Breast epithelium (tissue), 4 donors: ENCODE data around the gene MUC6. TPM values are rescaled to one million over a fixed set of nuclear protein-coding genes. Genes with fewer than 3 reads are reported as not detected.

Source experiments
- DNase-seq, 2 donors: peaks; one replicate each; pipeline ENCODE4 v3.0.0-alpha.2; 2019; ENCODE audit warnings: low spot score in 2 of 2
- H3K27ac ChIP-seq, 2 donors: fragments of 200-600 bp; sonication (generic) in 1 of 2; one replicate each; pipeline ENCODE4 v1.5.1; 2016 to 2019; ENCODE audit warnings: mild to moderate bottlenecking in 1 of 2
- H3K27me3 ChIP-seq, 2 donors: fragments of 200-600 bp; sonication (generic) in 1 of 2; one replicate each; pipeline versions ENCODE4 v1.5.1 to v1.6.0; 2017 to 2019; ENCODE audit warnings: control low read depth in 1 of 2, mild to moderate bottlenecking in 1 of 2
- H3K36me3 ChIP-seq: fragments of 200-600 bp; one replicate; pipeline ENCODE4 v1.5.1; 2019
- H3K4me1 ChIP-seq, 2 donors: fragments of 200-600 bp; sonication (generic); one replicate each; pipeline ENCODE4 v1.5.1; 2016 to 2019; ENCODE audit warnings: control low read depth in 1 of 2
- H3K4me3 ChIP-seq, 3 donors: fragments of 200-600 bp; sonication (generic); 1 replicate in 2 of 3; 2 replicates in 1 of 3; pipeline ENCODE4 v1.5.1; 2016 to 2019; ENCODE audit warnings: mild to moderate bottlenecking in 3 of 3, moderate library complexity in 2 of 3
- H3K9me3 ChIP-seq, 2 donors: fragments of 200-600 bp; sonication (generic) in 1 of 2; one replicate each; pipeline ENCODE4 v1.5.1; 2016 to 2019; ENCODE audit warnings: control low read depth in 1 of 2
- POLR2A ChIP-seq: fragments of 450-650 bp; IDR thresholded peaks from one replicate; pipeline ENCODE4 v1.6.1; 2016; ENCODE audit warnings: antibody characterized with exemption, mild to moderate bottlenecking, moderate library complexity
- POLR2AphosphoS5 ChIP-seq, 3 donors: sonication (generic); formaldehyde crosslinking; IDR thresholded peaks; one replicate each; pipeline ENCODE4 v1.6.1; 2017; ENCODE audit warnings: antibody characterized with exemption in 3 of 3
- intact Hi-C: fragments of 100-400 bp; cut with DNase I; formaldehyde crosslinking; loops from one replicate; pipeline ENCODE4 v1.15.1; 2023; ENCODE audit warnings: low total_unique reads
- total RNA-seq, 3 donors: library from RNA; depleted of rRNA; stranded (reverse); fragments of >200 nt; gene quantifications; one replicate each; pipeline ENCODE4 v1.1.0, GENCODE V29; 2016
- TF ChIP-seq, protein P1 (sequence below), 3 donors: fragments of 450-650 bp; IDR thresholded peaks; one replicate each; pipeline ENCODE4 v1.5.1; 2016 to 2017; ENCODE audit warnings: antibody characterized with exemption in 3 of 3, mild to moderate bottlenecking in 3 of 3, moderate library complexity in 3 of 3

Gene MUC6
- total RNA-seq, 3 donors from 2014 or later: 1.3 to 1.9 TPM; not detected in 1

DNA sequence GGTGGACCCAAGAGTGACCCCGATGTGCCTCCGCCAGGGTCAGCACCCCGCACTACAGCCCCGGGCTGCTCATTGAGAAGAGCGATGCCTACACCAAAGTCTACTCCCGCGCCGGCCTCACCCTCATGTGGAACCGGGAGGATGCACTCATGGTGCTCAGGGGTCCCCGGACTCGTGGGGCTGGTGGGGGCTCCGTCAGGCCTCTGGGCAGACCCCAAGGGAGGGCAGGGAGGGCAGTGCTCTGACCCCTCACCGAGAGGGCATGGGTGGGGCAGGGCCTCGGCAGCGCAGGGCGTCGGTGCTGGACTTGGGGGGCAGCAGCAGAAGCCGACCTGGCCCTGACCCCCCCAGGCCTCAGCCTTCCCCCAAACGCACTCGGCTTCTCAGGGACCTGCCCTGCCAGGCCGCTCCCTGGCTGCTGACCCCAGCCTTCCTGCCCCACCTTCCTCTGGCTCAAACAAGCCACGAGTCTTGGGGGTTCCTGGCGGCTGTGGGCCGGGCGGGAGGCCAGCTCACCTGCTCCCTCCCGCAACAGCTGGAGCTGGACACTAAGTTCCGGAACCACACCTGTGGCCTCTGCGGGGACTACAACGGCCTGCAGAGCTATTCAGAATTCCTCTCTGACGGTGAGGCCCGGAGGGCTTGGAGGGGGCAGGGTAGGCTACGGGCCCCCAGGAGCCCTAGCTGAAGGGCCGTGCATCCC lies 41.0 kb upstream of the MUC6 start:
- intact Hi-C loops: no loop called here
- no peak overlapping the region for H3K4me3 ChIP-seq
- H3K27ac ChIP-seq: no peak overlapping the region
- peaks cover 0 to 25% of the 10 kb centered on the region in 2 donors for H3K27me3 ChIP-seq
- no peaks in the 10 kb centered on the region for H3K9me3 ChIP-seq
- peak in 1 of 2 donors; percentile 49 for DNase-seq
- peaks cover 0 to 8% of the 10 kb centered on the region in 2 donors for H3K4me1 ChIP-seq
- no peaks in the 10 kb centered on the region for H3K36me3 ChIP-seq
- TF ChIP-seq, protein P1, sequence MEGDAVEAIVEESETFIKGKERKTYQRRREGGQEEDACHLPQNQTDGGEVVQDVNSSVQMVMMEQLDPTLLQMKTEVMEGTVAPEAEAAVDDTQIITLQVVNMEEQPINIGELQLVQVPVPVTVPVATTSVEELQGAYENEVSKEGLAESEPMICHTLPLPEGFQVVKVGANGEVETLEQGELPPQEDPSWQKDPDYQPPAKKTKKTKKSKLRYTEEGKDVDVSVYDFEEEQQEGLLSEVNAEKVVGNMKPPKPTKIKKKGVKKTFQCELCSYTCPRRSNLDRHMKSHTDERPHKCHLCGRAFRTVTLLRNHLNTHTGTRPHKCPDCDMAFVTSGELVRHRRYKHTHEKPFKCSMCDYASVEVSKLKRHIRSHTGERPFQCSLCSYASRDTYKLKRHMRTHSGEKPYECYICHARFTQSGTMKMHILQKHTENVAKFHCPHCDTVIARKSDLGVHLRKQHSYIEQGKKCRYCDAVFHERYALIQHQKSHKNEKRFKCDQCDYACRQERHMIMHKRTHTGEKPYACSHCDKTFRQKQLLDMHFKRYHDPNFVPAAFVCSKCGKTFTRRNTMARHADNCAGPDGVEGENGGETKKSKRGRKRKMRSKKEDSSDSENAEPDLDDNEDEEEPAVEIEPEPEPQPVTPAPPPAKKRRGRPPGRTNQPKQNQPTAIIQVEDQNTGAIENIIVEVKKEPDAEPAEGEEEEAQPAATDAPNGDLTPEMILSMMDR (IDR thresholded peaks at IDR 0.05): no peak
- TF ChIP-seq POLR2AphosphoS5 (IDR thresholded peaks at IDR 0.05) (no peak), POLR2A (no peak)

DNA sequence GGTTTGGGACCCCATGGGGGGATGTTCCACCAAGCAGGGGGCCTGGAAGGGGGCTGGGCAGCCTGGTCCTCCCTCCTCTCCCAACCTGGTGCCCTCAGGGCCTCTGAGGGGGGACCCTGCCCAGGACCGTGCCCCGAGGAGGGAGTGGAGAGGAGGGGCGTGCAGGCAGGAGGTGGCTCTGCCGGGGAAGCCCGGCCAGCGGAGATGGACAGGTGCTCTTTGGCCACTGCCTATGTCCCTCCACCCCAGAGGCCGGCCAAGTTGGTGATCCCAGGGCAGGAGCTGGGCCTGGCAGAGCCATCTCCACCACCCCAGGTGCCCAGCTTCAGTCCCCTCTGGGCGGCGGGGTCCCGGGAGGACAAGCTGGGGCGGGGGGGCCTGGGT lies 40.5 kb upstream of the MUC6 start:
- Histone ChIP-seq H3K4me3 (no peak overlapping the region), H3K27me3 (peaks cover 0 to 19% of the 10 kb centered on the region in 2 donors), H3K9me3 (no peaks in the 10 kb centered on the region), H3K4me1 (peaks cover 0 to 8% of the 10 kb centered on the region in 2 donors), H3K27ac (no peak overlapping the region), H3K36me3 (no peaks in the 10 kb centered on the region)
- no peak for TF ChIP-seq POLR2AphosphoS5 (IDR thresholded peaks at IDR 0.05)
- intact Hi-C loops: no loop called here
- DNase-seq: no peak

DNA sequence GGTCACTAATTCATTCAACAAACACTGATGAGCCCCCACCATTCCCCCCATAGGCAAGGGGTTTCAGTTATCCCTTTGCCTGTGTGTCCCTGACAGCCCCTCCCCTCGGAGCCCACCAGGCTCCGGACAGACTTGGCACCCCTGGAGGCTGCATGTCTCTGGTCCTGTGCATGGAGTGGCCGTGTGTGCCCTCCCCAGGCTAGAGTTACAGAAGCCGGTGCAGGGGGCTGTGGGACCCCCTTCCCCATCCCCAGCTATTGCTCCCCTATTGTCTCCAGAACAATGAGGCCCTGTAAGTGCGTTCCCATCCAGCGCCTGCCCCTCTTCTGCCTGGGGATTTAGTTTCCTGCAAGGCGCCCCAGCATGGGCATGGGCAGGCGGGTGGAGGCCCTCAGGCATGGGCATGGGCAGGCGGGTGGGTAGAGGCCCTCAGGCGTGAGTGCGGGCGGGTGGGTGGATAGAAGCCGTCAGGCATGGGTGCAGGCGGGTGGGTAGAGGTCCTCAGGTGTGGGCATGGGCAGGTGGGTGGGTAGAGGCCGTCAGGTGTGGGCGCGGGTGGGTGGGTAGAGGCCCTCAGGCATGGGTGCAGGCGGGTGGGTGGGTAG lies 39.6 kb upstream of the MUC6 start:
- Histone ChIP-seq H3K9me3 (no peaks in the 10 kb centered on the region), H3K36me3 (no peaks in the 10 kb centered on the region), H3K27me3 (peaks cover 0 to 13% of the 10 kb centered on the region in 2 donors), H3K27ac (no peak overlapping the region), H3K4me3 (no peak overlapping the region), H3K4me1 (peaks cover 0 to 8% of the 10 kb centered on the region in 2 donors)
- TF ChIP-seq POLR2AphosphoS5 (IDR thresholded peaks at IDR 0.05): no peak
- TF ChIP-seq POLR2A: no peak
- TF ChIP-seq, protein P1 (IDR thresholded peaks at IDR 0.05): no peak
- DNase-seq: peak in 1 of 2 donors; percentile 45
- intact Hi-C loops: no loop called here

DNA sequence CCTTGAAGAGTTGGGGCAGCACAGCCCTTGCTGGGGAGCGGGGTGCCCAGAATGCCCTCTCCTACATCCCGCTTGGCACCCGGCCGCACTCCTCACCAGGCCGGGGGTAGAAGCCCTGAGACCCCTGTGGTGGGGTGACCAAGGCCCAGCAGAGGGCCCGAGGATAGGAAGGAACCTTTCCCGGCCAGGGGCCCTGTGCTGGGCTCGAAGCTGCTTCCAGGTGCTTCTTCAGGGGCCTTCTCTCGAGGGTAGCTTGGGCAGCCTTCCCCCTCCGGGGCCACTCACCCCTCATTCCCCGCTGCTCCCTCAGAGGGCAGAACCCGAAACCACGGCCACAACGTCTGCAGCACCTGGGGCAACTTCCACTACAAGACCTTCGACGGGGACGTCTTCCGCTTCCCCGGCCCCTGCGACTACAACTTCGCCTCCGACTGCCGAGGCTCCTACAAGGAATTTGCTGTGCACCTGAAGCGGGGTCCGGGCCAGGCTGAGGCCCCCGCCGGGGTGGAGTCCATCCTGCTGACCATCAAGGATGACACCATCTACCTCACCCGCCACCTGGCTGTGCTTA lies 38.9 kb upstream of the MUC6 start:
- H3K36me3 ChIP-seq: no peaks in the 10 kb centered on the region
- no peak overlapping the region for H3K27ac ChIP-seq
- intact Hi-C loops: no loop called here
- H3K4me3 ChIP-seq: no peak overlapping the region
- TF ChIP-seq POLR2AphosphoS5 (IDR thresholded peaks at IDR 0.05) (no peak), POLR2A (no peak)
- TF ChIP-seq, protein P1 (IDR thresholded peaks at IDR 0.05): no peak
- H3K4me1 ChIP-seq: peaks cover 0 to 8% of the 10 kb centered on the region in 2 donors
- peak in 1 of 2 donors; percentile 50 for DNase-seq
- H3K27me3 ChIP-seq: peaks cover 0 to 13% of the 10 kb centered on the region in 2 donors
- H3K9me3 ChIP-seq: no peaks in the 10 kb centered on the region

DNA sequence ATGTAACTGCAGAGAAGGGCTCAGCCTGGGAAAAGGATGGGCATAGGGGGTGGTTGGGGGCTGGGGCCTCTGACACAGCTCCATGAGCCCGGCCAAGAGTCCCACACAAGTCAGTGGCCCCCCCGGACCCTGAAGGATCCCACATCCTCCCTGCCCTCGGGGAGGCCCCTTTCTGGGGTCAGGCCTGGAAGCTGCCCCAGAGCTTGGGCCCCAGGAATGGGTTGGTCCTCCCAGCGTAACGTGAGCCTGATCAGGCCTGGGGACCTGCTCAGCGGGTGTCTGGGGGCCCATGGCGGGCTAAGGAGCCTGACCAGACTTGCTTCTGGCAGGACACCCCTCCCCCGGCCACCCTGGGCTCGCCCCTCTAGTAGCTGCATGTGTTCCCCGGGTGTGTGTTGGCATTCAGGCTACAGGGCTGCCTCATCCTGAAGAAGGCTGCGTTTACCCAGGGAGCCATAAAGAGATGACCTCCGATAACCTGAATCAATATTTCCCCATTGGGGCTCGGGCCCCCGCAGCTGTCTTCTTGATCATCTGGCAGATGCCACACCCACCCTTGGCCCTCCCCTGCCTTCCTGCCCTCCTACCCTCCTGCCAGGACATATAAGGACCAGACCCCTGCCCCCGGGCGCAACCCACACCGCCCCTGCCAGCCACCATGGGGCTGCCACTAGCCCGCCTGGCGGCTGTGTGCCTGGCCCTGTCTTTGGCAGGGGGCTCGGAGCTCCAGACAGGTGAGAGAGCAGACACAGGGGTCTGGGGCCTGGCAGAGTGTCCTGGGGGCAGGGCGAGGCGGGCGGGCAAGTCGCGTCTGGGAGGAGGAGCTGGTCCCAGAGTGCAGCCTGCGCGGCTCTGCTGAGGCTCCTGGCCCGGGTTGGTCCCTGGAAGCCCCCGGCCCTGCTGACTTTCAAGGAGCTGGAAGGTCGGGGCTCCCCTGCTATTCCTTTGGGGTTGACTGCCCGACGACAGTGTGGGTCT lies 38.0 kb upstream of the MUC6 start, which contains the start of gene MUC2:
Gene MUC2, plus strand, starts transcription at position 631 of the 978 bp plus-strand sequence.
- intact Hi-C loops: no loop called here
- H3K4me1 ChIP-seq: peaks cover 0 to 8% of the 10 kb centered on the region in 2 donors
- peak in 1 of 2 donors; percentile 48 for DNase-seq
- H3K4me3 ChIP-seq: no peak within 1 kb of the TSS
- no peaks in the 10 kb centered on the region for H3K36me3 ChIP-seq
- no peak within 1 kb of the TSS for H3K27ac ChIP-seq
- TF ChIP-seq, protein P1 (IDR thresholded peaks at IDR 0.05): no peak
- TF ChIP-seq POLR2A (no peak), POLR2AphosphoS5 (IDR thresholded peaks at IDR 0.05) (no peak)
- no peaks in the 10 kb centered on the region for H3K9me3 ChIP-seq
- peaks cover 0 to 13% of the 10 kb centered on the region in 2 donors for H3K27me3 ChIP-seq
